ENCODE measurements around the gene OSGEP.

The OSGEP gene

DNA sequence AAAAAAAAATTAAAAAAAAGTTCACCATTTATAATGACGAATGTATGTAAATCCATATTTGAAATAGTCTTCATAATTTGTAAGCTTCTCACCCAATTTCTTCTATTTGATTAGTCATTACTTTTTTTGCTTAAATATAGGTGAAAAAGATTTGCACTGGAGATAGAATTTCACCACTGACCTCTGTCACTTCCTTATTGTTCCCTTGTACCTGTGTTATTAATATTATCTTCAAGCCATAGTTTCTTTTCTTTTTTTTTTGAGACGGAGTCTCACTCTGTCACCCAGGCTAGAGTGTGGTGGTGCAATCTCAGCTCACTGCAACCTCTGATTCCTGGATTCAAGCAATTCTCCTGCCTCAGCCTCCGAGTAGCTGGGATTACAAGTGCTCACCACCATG, 57.1 kb downstream of the OSGEP start:
- Histone ChIP-seq H3F3A (ENCODE audit: control insufficient read depth, insufficient read depth) (no peaks in the 10 kb centered on the region), H4K20me1 (ENCODE audit: control insufficient read depth, insufficient read depth, low read depth, low read length) (no peaks in the 10 kb centered on the region), H3K36me3 (ENCODE audit: control insufficient read depth, low read length) (peaks cover 48% of the 10 kb centered on the region), H3K9me3 (ENCODE audit: control insufficient read depth, insufficient read depth, low read length) (no peaks in the 10 kb centered on the region), H3K4me3 (ENCODE audit: low read length) (no peak overlapping the region), H3K4me1 (ENCODE audit: control insufficient read depth, low read length) (no peaks in the 10 kb centered on the region), H3K9me2 (replicated peaks; ENCODE audit: control insufficient read depth, low read length) (no peaks in the 10 kb centered on the region), H3K27me3 (ENCODE audit: control insufficient read depth, low read length) (no peaks in the 10 kb centered on the region), H3K27ac (ENCODE audit: low read depth, low read length) (no peak overlapping the region), H3K4me2 (ENCODE audit: low read length) (no peak overlapping the region), H3K79me2 (ENCODE audit: control insufficient read depth, low read length) (no peaks in the 10 kb centered on the region)
- TF ChIP-seq, protein P1, sequence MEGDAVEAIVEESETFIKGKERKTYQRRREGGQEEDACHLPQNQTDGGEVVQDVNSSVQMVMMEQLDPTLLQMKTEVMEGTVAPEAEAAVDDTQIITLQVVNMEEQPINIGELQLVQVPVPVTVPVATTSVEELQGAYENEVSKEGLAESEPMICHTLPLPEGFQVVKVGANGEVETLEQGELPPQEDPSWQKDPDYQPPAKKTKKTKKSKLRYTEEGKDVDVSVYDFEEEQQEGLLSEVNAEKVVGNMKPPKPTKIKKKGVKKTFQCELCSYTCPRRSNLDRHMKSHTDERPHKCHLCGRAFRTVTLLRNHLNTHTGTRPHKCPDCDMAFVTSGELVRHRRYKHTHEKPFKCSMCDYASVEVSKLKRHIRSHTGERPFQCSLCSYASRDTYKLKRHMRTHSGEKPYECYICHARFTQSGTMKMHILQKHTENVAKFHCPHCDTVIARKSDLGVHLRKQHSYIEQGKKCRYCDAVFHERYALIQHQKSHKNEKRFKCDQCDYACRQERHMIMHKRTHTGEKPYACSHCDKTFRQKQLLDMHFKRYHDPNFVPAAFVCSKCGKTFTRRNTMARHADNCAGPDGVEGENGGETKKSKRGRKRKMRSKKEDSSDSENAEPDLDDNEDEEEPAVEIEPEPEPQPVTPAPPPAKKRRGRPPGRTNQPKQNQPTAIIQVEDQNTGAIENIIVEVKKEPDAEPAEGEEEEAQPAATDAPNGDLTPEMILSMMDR (IDR thresholded peaks at IDR 0.05; ENCODE audit: low read depth, low read length, poor library complexity, severe bottlenecking), result no peak
- TF ChIP-seq EZH2phosphoT487 (IDR thresholded peaks at IDR 0.05; ENCODE audit: borderline replicate concordance, low read length), result no peak

All from DOHH2 (cell line).